Posterior cingulate gyrus (tissue), 11 donors: ENCODE data around the gene AANAT.

Source experiments
- DNase-seq, 10 donors: peaks; one replicate each; pipeline versions ENCODE4 v3.0.0 to v3.0.0-alpha.2; 2020 to 2021; ENCODE audit warnings: mixed read lengths in 3 of 10
- intact Hi-C: fragments of 100-400 bp; cut with DNase I; formaldehyde crosslinking; loops from one replicate; pipeline ENCODE4 v1.15.1; 2023

Gene AANAT

GRCh38 chr17:76441686-76442340, 25.6 kb upstream of the AANAT start:
- DNase-seq = peak in 1 of 10 donors; percentile 4
- intact Hi-C loops = no loop called here

- intact Hi-C loops = no loop called here
- peak in 1 of 10 donors; percentile 12 for DNase-seq
These were observed 24.8 kb upstream of the AANAT start for GRCh38 chr17:76442341-76443338.

GRCh38 chr17:76444518-76445311, 22.7 kb upstream of the AANAT start:
- DNase-seq = peak in 2 of 10 donors; percentile 42 to 45
- intact Hi-C loops = no loop called here

DNA sequence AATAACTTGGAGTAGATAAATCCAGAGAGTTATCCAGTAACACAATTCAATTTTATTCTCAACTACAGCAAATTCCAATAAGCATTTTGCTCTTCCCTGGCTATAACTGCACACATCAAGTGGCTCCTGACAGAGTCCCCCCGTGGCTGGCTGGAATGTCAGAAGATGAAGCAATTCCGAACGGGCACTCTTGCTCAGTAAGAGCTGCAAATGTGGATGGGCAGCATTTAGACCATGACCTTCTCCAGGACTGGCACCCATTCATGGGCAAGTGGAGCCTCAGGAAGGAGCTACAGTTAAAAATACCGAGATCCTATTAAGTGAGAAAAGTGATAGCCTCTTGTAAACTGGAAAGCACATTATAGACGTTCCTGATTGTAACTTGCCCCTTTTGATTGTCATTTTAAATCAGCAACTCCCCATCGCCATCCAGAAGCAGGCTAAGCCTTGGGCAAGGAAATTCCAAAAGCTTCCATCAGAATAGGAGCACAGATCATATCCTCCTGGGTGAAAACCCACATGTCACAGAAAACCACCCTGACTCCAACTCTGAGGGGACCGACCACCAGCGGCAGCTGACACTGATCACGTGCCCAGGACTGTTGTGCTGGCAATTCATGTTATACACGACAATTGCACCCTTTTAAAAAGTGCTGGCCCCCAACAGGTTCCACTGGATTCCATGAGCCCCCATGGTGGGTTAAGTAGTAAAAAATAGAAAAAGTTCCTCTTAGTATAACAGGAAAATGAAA, 21.5 kb upstream of the AANAT start:
- intact Hi-C loops = no loop called here

GRCh38 chr17:76446449-76447231, 20.8 kb upstream of the AANAT start:
- intact Hi-C loops = no loop called here
- DNase-seq = peak in 2 of 10 donors; percentile 71 to 74

More for the DNA sequence above, 21.5 kb upstream of the AANAT start:
- peak in 2 of 10 donors; percentile 32 to 66 for DNase-seq

- peak in 1 of 10 donors; percentile 49 for DNase-seq
These were observed 19.3 kb upstream of the AANAT start for GRCh38 chr17:76447931-76448652.

DNA sequence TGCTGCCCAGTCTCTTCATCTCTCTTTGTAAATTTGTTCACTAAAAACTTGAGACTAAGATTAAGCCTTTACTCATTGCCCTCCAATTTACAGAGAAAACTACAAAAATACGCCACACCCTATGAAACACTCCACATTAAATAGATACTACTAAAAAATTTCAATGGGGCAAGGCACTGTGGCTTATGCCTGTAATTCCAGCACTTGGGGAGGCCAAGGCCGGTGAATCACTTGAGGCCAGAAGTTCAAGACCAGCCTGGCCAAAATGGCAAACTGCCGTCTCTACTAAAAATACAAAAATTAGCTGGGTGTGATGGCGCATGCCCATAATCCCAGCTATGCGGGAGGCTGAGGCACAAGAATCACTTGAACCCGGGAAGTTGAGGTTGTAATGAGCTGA, 18.3 kb upstream of the AANAT start:
- intact Hi-C loops = no loop called here
- DNase-seq = peak in 1 of 10 donors; percentile 35

More at GRCh38 chr17:76447931-76448652, 19.3 kb upstream of the AANAT start:
- intact Hi-C loops = no loop called here

GRCh38 chr17:76451506-76451905, 15.9 kb upstream of the AANAT start:
- DNase-seq = peak in 1 of 10 donors; percentile 7
- intact Hi-C loops = loop anchor here (5.0 kb wide), 1 partner anchor 44 kb away; no protein-coding TSS in a partner anchor

GRCh38 chr17:76452127-76452659, 15.2 kb upstream of the AANAT start:
- intact Hi-C loops = loop anchor here (5.0 kb wide), 1 partner anchor 45 kb away; no protein-coding TSS in a partner anchor
- peak in 5 of 10 donors; percentile 26 to 83 (median 74) for DNase-seq

DNA sequence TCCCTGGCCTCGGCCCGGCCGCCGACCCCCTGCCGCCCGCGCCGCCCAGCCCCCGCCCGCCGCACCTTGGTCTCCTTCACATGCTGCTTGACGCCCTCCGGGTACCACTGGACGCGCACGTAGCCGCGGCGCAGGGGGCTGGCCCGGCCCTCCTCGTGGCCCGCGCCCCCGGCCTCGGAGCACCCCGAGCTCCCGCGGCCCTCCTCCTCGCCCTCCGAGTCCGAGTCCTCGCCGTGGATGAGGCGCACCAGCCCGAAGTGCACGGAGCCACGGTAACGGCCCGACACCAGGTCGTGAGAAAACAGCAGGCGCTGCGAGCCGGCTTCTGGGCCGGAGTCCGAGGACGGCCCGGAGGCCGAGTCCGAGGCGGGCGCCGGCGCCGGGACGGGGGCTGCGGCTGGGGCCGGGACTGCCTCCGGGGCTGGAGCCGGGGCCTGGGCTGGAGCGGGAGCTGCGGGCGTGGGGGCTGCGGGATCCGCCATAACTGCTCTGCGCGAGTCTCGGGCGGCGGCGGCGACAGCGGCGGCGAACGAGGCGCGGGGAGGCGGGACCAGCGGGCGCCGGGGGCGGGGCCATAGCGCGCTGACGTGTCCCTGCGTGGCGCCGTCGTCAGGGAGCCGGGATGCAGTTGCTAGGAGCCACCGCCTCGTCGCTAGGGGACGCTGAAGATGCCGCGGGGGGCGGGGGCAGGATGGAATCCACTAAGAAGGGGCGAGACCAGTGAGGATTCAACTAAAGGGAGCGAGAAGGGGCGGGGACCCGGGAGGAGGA, 14.6 kb upstream of the AANAT start, which contains the start of gene UBE2O:
Gene UBE2O, minus strand, starts transcription at position 493 of the 771 bp plus-strand sequence. Its CDS starts 11 bp downstream, at position 482.
- DNase-seq = peak; percentile 81 to 99 (median 88)
- intact Hi-C loops = loop anchor here (5.0 kb wide), 1 partner anchor 46 kb away; no protein-coding TSS in a partner anchor

DNA sequence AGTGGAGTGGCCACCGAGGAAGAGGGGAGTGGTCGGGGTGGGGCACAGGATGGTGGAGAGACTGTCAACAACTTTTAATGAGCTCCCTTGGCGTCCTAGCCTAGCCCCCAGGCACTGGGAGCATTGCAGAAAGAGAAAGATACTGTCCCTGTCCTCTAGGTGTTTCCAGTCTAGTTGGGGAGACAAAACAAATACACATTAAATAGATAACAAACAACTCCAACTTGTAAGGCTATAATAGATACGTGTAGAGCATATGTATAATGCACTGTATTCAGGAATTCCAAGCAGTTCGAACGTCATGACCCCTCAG, 14.0 kb upstream of the AANAT start:
- no peak for DNase-seq
- intact Hi-C loops = loop anchor here (5.0 kb wide), 1 partner anchor 46 kb away; no protein-coding TSS in a partner anchor

DNA sequence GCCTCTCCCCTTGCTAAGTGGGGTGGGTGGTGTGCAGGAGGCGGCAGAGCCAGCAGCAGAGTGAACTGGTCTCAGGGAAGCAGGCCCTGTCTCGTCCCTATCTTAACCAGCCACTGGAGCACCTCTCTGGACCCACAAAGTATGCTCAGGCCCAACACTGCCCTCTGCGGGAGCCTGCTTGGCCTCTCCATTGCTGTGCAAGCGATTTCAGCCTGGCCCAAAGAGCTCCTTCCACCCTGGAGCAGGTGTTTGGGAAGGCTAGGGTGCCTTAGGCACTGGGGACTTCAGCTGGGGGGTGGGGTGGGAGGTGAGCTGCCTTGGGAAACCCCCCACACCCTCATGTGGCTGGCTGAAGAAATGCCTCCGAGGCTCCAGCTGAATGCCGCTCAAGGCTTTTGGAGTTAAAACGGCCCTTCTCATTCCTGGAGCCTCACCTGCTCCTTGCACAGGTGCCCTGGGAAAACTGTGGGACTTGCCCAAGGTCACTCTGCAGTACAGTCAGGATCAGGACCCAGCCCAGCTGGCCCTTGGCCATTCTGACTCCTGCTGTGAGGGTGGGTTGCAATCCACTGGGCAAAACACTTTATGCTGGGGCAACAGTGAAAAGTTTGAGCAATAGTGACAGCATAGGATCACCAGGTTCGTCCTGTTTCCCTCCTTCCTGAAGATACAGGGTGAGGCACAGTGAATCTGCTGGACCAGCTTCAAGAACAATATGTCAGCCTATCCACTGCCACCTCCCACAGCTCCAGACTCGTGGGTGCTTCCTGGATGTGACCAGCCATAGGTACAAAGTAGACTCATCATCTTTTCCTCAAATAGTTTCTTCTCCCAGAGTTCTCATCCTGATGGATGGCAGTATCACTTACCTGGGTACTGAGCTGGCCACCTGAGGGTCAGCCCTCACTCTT, 8.6 kb upstream of the AANAT start:
- DNase-seq = peak in 5 of 10 donors; percentile 26 to 89 (median 59)
- intact Hi-C loops = no loop called here

DNA sequence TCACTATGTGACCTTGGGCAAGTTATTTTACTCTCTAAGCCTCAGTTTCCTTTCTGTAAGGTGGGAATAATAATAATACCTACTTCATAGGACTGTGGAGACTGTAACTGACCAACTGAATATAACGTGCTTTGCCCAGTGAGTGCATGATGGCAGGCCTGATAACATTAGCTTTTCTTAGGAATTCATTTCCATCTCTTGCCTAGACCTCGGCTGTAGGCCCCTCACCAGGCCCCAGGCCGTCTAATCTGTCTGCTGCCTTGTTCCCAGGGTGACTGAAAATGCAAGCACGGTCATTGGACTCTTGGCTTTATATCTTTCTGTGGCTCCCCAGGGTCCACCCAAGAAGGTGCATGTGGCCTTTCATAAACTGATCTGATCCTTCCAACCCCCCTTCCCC, 7.7 kb upstream of the AANAT start:
- DNase-seq = peak in 2 of 10 donors; percentile 19 to 50
- intact Hi-C loops = no loop called here

DNA sequence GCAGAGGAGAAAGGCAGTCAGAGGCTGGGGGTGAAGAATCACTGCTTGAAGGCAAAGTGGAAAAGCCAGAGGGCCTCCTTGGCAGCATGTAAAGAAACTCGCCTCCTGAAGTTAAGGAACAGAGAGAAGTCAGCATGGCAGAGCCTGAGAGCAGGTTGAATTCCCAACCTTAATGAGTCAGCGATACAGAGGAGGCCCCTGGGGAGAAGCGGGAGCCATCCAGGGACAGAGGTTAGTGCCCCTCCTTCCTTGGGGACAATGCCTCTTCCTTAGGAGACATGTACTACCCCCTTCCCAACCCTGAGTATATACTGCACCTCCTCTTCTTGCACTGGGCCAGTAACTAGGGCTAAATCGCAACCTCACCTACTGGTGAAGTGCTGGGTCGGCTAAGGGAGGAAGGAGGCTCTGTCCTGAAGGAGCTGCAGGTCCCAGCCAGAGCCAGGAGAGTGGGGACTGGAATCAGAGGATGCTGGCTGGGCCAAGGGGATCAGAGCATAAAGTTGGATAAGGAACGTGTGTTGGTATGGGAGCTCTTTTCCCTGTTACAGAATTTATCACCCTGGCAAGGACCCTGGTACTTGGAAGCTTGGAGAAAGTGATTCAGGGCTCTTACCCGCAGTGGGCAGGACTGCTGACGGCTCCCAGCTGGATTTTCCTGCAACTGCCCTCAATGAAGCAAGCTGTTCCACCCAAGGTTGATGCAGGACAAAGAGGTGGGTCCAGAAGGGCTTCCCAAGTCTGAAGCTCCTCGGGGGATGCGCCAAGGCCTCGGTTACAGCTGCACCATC, 5.4 kb upstream of the AANAT start:
- intact Hi-C loops = no loop called here

More for the DNA sequence above, 5.4 kb upstream of the AANAT start:
- DNase-seq = peak in 1 of 10 donors; percentile 72
